Suprapubic skin (tissue), 4 donors: ENCODE data around the gene TACC3.

ENCODE experiments used
- CTCF ChIP-seq, 2 donors: fragments of 200-600 bp in 1 of 2; fragments of 450-650 bp in 1 of 2; sonication (generic) in 1 of 2; IDR thresholded peaks; one replicate each; pipeline ENCODE4 v1.5.1; 2016 to 2019; ENCODE audit warnings: antibody characterized with exemption in 2 of 2, mild to moderate bottlenecking in 1 of 2, moderate library complexity in 1 of 2
- EP300 ChIP-seq: sonication (generic); formaldehyde crosslinking; IDR thresholded peaks from one replicate; pipeline ENCODE4 v1.6.1; 2017; ENCODE audit warnings: antibody characterized with exemption
- POLR2A ChIP-seq, 2 donors: fragments of 450-650 bp; IDR thresholded peaks; one replicate each; pipeline ENCODE4 v1.6.1; 2017; ENCODE audit warnings: antibody characterized with exemption in 2 of 2, mild to moderate bottlenecking in 2 of 2, moderate library complexity in 2 of 2
- POLR2AphosphoS5 ChIP-seq, 3 donors: sonication (generic); formaldehyde crosslinking; IDR thresholded peaks; one replicate each; pipeline ENCODE4 v1.6.1; 2017; ENCODE audit warnings: antibody characterized with exemption in 3 of 3

DNA sequence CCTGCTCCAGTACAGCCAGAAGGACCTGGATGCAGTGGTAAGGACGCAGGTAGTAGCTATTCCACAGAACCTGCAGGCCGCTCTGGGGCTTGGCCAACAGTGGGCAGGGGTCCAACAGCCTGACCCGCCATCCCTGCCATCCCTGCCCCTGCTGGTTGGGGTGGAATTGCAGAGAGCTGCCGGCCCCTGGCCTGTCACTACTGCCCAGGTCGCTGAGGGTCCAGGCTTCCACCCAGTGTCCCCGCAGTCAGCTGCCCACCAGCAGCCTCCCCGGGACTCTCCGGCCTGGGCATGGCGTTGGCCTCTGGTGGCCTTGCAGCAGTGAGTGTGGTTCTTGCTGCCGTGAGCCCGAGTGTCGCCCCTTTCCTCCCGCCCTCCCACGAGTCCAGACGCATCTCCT, 16.3 kb downstream of the TACC3 start:
- TF ChIP-seq CTCF (IDR thresholded peaks at IDR 0.05) (no peak), POLR2A (IDR thresholded peaks at IDR 0.05) (no peak), EP300 (no peak), POLR2AphosphoS5 (IDR thresholded peaks at IDR 0.05) (no peak)
